Activated naive CD4-positive, alpha-beta T cell treated with anti-CD3 and anti-CD28 coated beads for 36 hours (primary cell): ENCODE measurements around the gene ATP6V1A. TPM values are rescaled to one million over a fixed set of nuclear protein-coding genes. Genes with fewer than 3 reads are reported as not detected.

Experiments
- CTCF ChIA-PET: fragments of 350-600 bp; sonication (Branson Sonifier 250); formaldehyde crosslinking; loops from one replicate; lab custom pipeline; 2021; ENCODE audit warnings: antibody characterized with exemption; lab: Charles Lee
- DNase-seq: peaks from one replicate; pipeline ENCODE4 v3.0.0-alpha.2; 2020
- H3K27ac Mint-ChIP-seq: one replicate; pipeline ENCODE4 v1.8.0; 2021; ENCODE audit warnings: mild to moderate bottlenecking, mixed read lengths
- H3K27me3 Mint-ChIP-seq: one replicate; pipeline ENCODE4 v1.8.0; 2021; ENCODE audit warnings: low read depth, mixed read lengths
- H3K36me3 Mint-ChIP-seq: one replicate; pipeline ENCODE4 v1.8.0; 2021; ENCODE audit warnings: low read depth, mixed read lengths
- H3K4me1 Mint-ChIP-seq: one replicate; pipeline ENCODE4 v1.8.0; 2021; ENCODE audit warnings: low read depth, mixed read lengths
- H3K4me3 Mint-ChIP-seq: one replicate; pipeline ENCODE4 v1.8.0; 2021; ENCODE audit warnings: mild to moderate bottlenecking, moderate library complexity, mixed read lengths
- H3K9me3 Mint-ChIP-seq: one replicate; pipeline ENCODE4 v1.8.0; 2021; ENCODE audit warnings: mixed read lengths
- intact Hi-C: fragments of 100-400 bp; cut with micrococcal nuclease; formaldehyde crosslinking; loops from one replicate; pipeline ENCODE4 v1.15.1; 2023
- total RNA-seq, 2 experiments: library from RNA; stranded (reverse); gene quantifications; one replicate each; pipeline ENCODE4 v1.2.3, GENCODE V29; 2021

Gene ATP6V1A
- total RNA-seq, 2 experiments from 2014 or later = 41.7 to 41.9 TPM

DNA sequence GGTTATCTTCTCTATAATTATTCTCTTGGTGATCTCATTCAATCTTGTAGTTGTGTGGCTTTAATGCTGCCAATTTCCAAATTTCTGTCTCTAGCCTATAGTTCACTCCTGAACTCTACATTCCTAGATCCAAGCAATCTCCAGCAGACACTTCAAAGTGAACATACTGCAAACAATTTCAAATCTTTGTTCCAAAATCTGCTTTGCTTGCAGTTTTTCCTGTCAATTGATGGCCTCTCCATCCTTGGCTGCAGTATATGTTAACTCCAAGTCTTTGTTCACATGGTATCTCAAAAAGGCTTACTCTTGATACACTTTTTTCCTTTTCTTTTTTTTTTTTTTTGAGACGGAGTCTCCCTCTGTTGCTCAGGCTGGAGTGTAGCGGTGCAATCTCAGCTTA is 18.2 kb upstream of the ATP6V1A start:
- Mint-ChIP-seq H3K9me3 (no peaks in the 10 kb centered on the region), H3K4me3 (no peak overlapping the region), H3K4me1 (peaks cover 20% of the 10 kb centered on the region), H3K36me3 (peaks cover 16% of the 10 kb centered on the region), H3K27me3 (no peaks in the 10 kb centered on the region), H3K27ac (no peak overlapping the region)
- DNase-seq = no peak
- CTCF ChIA-PET = interaction anchor here (0.8 to 3.0 kb wide), 2 partner anchors 8 to 30 kb away, joined by 3 to 16 read pairs; no protein-coding TSS in a partner anchor
- intact Hi-C loops = no loop called here

GRCh38 chr3:113730550-113730949 is 16.3 kb upstream of the ATP6V1A start:
- no peak for DNase-seq
- H3K27me3 Mint-ChIP-seq = no peaks in the 10 kb centered on the region
- H3K36me3 Mint-ChIP-seq = peaks cover 9% of the 10 kb centered on the region
- H3K4me1 Mint-ChIP-seq = peaks cover 30% of the 10 kb centered on the region
- H3K9me3 Mint-ChIP-seq = no peaks in the 10 kb centered on the region
- intact Hi-C loops = no loop called here
- H3K4me3 Mint-ChIP-seq = no peak overlapping the region
- H3K27ac Mint-ChIP-seq = no peak overlapping the region
- CTCF ChIA-PET = interaction anchor here (0.9 kb wide), 1 partner anchor 15 kb away, joined by 3 read pairs; no protein-coding TSS in a partner anchor

DNA sequence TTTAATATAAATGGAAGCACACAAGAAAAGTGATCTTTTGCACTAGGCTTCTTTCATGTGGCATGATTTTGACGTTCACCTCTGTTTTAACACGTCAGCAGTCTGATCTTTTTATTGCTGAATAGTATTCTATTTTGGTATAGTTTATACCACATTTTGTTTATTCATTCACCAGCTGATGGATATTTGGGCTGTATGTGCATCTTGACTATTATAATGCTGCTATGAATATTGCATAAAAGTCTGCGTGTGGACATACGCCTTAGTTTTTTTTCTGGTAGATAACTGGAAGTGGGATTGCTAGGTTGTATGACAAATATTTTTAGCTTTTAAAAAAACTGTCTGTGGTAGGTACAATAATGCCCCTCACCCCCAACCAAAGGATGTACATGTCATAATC is 15.1 kb upstream of the ATP6V1A start:
- intact Hi-C loops = no loop called here
- H3K27me3 Mint-ChIP-seq = no peaks in the 10 kb centered on the region

GRCh38 chr3:113736548-113737089 is 10.2 kb upstream of the ATP6V1A start:
- intact Hi-C loops = loop anchor here (1.0 to 5.0 kb wide), 7 partner anchors 9 to 682 kb away; partner anchors contain the start of genes GRAMD1C and USF3
- H3K9me3 Mint-ChIP-seq = no peaks in the 10 kb centered on the region

More for the DNA sequence above, 15.1 kb upstream of the ATP6V1A start:
- Mint-ChIP-seq H3K4me1 (peaks cover 33% of the 10 kb centered on the region), H3K9me3 (no peaks in the 10 kb centered on the region), H3K4me3 (no peak overlapping the region), H3K36me3 (peaks cover 7% of the 10 kb centered on the region), H3K27ac (no peak overlapping the region)
- CTCF ChIA-PET = interaction anchor here (0.6 to 1.5 kb wide), 3 partner anchors 9 to 106 kb away, joined by 3 to 5 read pairs (median 3); no protein-coding TSS in a partner anchor
- DNase-seq = no peak

DNA sequence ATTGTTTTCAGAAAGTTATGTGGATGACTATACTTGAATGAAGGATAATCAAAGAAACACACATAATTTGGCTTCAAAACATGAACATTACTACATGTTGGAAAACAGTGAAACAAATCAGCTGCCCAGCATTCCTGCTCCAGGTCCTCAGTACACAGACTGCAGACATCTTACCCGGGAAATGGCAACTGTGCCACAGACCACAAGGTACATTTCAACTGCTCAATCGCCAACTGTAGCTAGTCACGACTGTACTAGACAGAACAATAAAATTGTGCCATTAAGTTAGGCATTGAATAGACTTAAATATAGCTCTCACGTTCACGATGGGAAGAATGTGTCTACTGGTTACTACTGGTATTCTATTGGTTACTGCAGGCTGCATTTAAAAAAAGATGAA is 5.7 kb upstream of the ATP6V1A start:
- no peak overlapping the region for H3K27ac Mint-ChIP-seq
- no peak for DNase-seq
- intact Hi-C loops = loop anchor here (5.0 to 10.0 kb wide), 2 partner anchors 756 to 1066 kb away; no protein-coding TSS in a partner anchor
- H3K4me1 Mint-ChIP-seq = peaks cover 74% of the 10 kb centered on the region
- H3K4me3 Mint-ChIP-seq = no peak overlapping the region
- peaks cover 13% of the 10 kb centered on the region for H3K36me3 Mint-ChIP-seq
- no peaks in the 10 kb centered on the region for H3K27me3 Mint-ChIP-seq
- no peaks in the 10 kb centered on the region for H3K9me3 Mint-ChIP-seq
- CTCF ChIA-PET = interaction anchor here (0.5 to 1.7 kb wide), 6 partner anchors 8 to 245 kb away, joined by 3 to 5 read pairs (median 3); no protein-coding TSS in a partner anchor

More at GRCh38 chr3:113736548-113737089, 10.2 kb upstream of the ATP6V1A start:
- peaks cover 65% of the 10 kb centered on the region for H3K4me1 Mint-ChIP-seq
- H3K27ac Mint-ChIP-seq = peak overlapping the region; percentile 56
- no peak overlapping the region for H3K4me3 Mint-ChIP-seq
- CTCF ChIA-PET = interaction anchor here (0.6 to 2.0 kb wide), 20 partner anchors 9 to 422 kb away, joined by 3 to 29 read pairs (median 4); partner anchors contain the start of genes ATP6V1A, NAA50 and SPICE1
- DNase-seq = no peak
- H3K27me3 Mint-ChIP-seq = no peaks in the 10 kb centered on the region
- peaks cover 2% of the 10 kb centered on the region for H3K36me3 Mint-ChIP-seq

GRCh38 chr3:113741620-113742019 is 5.2 kb upstream of the ATP6V1A start:
- Mint-ChIP-seq H3K27ac (no peak overlapping the region), H3K4me1 (peaks cover 70% of the 10 kb centered on the region), H3K4me3 (no peak overlapping the region), H3K9me3 (no peaks in the 10 kb centered on the region), H3K36me3 (peaks cover 16% of the 10 kb centered on the region), H3K27me3 (no peaks in the 10 kb centered on the region)
- DNase-seq = no peak
- intact Hi-C loops = loop anchor here (5.0 to 10.0 kb wide), 2 partner anchors 756 to 1067 kb away; no protein-coding TSS in a partner anchor
- CTCF ChIA-PET = interaction anchor here (0.5 to 1.7 kb wide), 6 partner anchors 43 to 245 kb away, joined by 3 to 7 read pairs (median 4); partner anchors contain the start of gene GRAMD1C

- H3K9me3 Mint-ChIP-seq = no peaks in the 10 kb centered on the region
- peaks cover 18% of the 10 kb centered on the region for H3K36me3 Mint-ChIP-seq
- H3K27ac Mint-ChIP-seq = no peak overlapping the region
- H3K4me1 Mint-ChIP-seq = peaks cover 62% of the 10 kb centered on the region
- intact Hi-C loops = loop anchor here (5.0 to 10.0 kb wide), 2 partner anchors 754 to 1068 kb away; no protein-coding TSS in a partner anchor
- DNase-seq = no peak
- H3K27me3 Mint-ChIP-seq = no peaks in the 10 kb centered on the region
- CTCF ChIA-PET = interaction anchor here (1.0 to 3.3 kb wide), 4 partner anchors 44 to 247 kb away, joined by 3 to 16 read pairs (median 4); no protein-coding TSS in a partner anchor
- H3K4me3 Mint-ChIP-seq = peak overlapping the region; percentile 98
These were observed 3.7 kb upstream of the ATP6V1A start for GRCh38 chr3:113743006-113743630.

- H3K4me3 Mint-ChIP-seq = peak overlapping the region; percentile 98
- peak; percentile 92 for DNase-seq
- no peaks in the 10 kb centered on the region for H3K9me3 Mint-ChIP-seq
- peaks cover 66% of the 10 kb centered on the region for H3K4me1 Mint-ChIP-seq
- CTCF ChIA-PET = interaction anchor here (0.6 to 3.6 kb wide), 27 partner anchors 9 to 253 kb away, joined by 3 to 29 read pairs (median 3); partner anchors contain the start of gene SPICE1
- intact Hi-C loops = loop anchor here (1.0 to 10.0 kb wide), 12 partner anchors 9 to 1912 kb away; partner anchors contain the start of genes BTLA and SIDT1
- H3K27me3 Mint-ChIP-seq = no peaks in the 10 kb centered on the region
- peaks cover 18% of the 10 kb centered on the region for H3K36me3 Mint-ChIP-seq
- H3K27ac Mint-ChIP-seq = peak overlapping the region; percentile 100
These were observed 1.7 kb upstream of the ATP6V1A start for GRCh38 chr3:113744941-113745755.

- peak within 1 kb of the TSS; percentile 98 for H3K4me3 Mint-ChIP-seq
- intact Hi-C loops = loop anchor here (1.0 to 10.0 kb wide), 20 partner anchors 10 to 1911 kb away; partner anchors contain the start of genes BTLA, CCDC191, GRAMD1C and QTRT2
- H3K9me3 Mint-ChIP-seq = no peaks in the 10 kb centered on the region
These were observed 883 bp upstream of the ATP6V1A start, which contains the start of gene NAA50 for GRCh38 chr3:113745756-113746547. Gene NAA50, minus strand, starts transcription at chr3:113746249. Its CDS starts 300 bp downstream, at chr3:113745949.

DNA sequence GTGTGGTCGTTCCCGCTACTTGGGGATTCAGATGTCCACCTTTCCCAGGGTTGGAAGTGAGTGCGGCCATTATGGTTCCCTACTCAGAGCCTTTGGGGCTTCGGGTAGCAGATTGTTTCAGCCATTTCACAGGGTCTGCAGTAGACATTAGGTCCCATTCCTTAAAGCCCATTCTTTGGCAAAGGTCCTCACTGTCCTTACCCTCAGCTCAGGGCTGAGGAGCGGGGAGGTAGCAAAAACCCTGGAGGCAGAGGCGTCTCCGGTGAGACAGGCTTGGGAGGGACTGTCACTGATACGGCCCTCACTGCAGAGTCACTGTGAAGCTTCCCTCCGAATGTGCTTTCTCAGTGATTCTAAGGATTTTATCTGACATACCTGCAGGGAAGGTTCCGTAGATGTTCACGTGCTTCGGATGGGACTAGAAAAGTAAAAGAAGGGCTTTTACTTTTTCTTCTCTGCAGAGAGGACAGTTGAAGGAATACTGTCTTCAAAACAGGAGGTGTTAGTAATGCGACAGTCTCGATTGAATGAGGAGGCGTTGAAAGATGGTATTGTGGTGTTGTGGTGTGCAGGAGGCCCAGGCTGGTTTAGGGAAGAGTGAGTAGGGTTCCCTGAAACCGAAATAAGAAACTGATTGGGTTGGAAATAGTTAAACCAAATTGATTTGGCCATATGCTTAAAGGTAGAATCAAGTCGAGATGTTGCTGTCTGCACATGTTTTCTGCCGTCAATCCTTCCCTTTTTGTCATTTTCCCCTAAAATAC is 630 bp downstream of the ATP6V1A start:
- H3K27ac Mint-ChIP-seq = peak overlapping the region; percentile 100
- peak overlapping the region; percentile 98 for H3K4me3 Mint-ChIP-seq
- CTCF ChIA-PET = interaction anchor here (1.0 to 3.6 kb wide), 2 partner anchors 11 to 23 kb away, joined by 3 to 29 read pairs; no protein-coding TSS in a partner anchor
- H3K36me3 Mint-ChIP-seq = peaks cover 16% of the 10 kb centered on the region
- H3K9me3 Mint-ChIP-seq = no peaks in the 10 kb centered on the region
- DNase-seq = peak; percentile 59
- H3K27me3 Mint-ChIP-seq = no peaks in the 10 kb centered on the region
- peaks cover 46% of the 10 kb centered on the region for H3K4me1 Mint-ChIP-seq
- intact Hi-C loops = loop anchor here (2.0 to 10.0 kb wide), 7 partner anchors 91 to 1910 kb away; partner anchors contain the start of genes BTLA, GRAMD1C, SLC35A5 and ZDHHC23

More at GRCh38 chr3:113745756-113746547, 883 bp upstream of the ATP6V1A start, which contains the start of gene NAA50:
- Mint-ChIP-seq H3K27ac (peak within 1 kb of the TSS; percentile 100), H3K36me3 (peaks cover 16% of the 10 kb centered on the region), H3K4me1 (peaks cover 60% of the 10 kb centered on the region), H3K27me3 (no peaks in the 10 kb centered on the region)
- CTCF ChIA-PET = interaction anchor here (0.6 to 3.6 kb wide), 20 partner anchors 10 to 413 kb away, joined by 3 to 29 read pairs (median 4); partner anchors contain the start of gene SPICE1
- peak; percentile 95 for DNase-seq
